SK-N-SH treated with all-trans-retinoic acid at 6 μM for 48 hours (cell line): ENCODE measurements around the gene CNTFR.

Experiments
- ISL1 ChIP-seq: fragments of 250-450 bp; sonication (Bioruptor Pico); IDR thresholded peaks from 2 replicates; pipeline ENCODE4 v2.1.2; 2022; ENCODE audit warnings: mild to moderate bottlenecking, moderate library complexity
- TCF4 ChIP-seq: fragments of 250-450 bp; sonication (Bioruptor Pico); IDR thresholded peaks from 2 replicates; pipeline ENCODE4 v1.8.0; 2021; ENCODE audit warnings: mild to moderate bottlenecking, moderate library complexity, borderline replicate concordance
- ZFP3 ChIP-seq: fragments of 250-450 bp; sonication (Bioruptor Pico); IDR thresholded peaks from 2 replicates; pipeline ENCODE4 v1.5.0; 2020; ENCODE audit warnings: mild to moderate bottlenecking, moderate library complexity
- ZFP30 ChIP-seq: fragments of 450-650 bp; formaldehyde crosslinking; IDR thresholded peaks from 2 replicates; pipeline ENCODE4 v1.5.0; 2022; ENCODE audit warnings: mild to moderate bottlenecking, moderate library complexity

- TF ChIP-seq ZFP30 (CRISPR knock-in tag): no peak
- no peak for TF ChIP-seq TCF4 (CRISPR knock-in tag)
- TF ChIP-seq ISL1: no peak
- no peak for TF ChIP-seq ZFP3 (CRISPR knock-in tag)
Measured at GRCh38 chr9:34520096-34520495, 69.4 kb downstream of the CNTFR start.
